Neuron (in vitro differentiated cells): ENCODE data around the gene HSPD1.

Experiments used
- H2AFZ ChIP-seq: one replicate; pipeline ENCODE4 v1.6.1; 2013; ENCODE audit warnings: low read depth, mild to moderate bottlenecking, inconsistent platforms, low read length, moderate library complexity
- H3K27me3 ChIP-seq: one replicate; pipeline ENCODE4 v1.6.1; 2013; ENCODE audit warnings: low read length; ENCODE audit not compliant: insufficient read depth
- H3K36me3 ChIP-seq: one replicate; pipeline ENCODE4 v1.6.1; 2013; ENCODE audit warnings: low read length; ENCODE audit not compliant: insufficient read depth
- H3K4me1 ChIP-seq: one replicate; pipeline ENCODE4 v1.6.1; 2013; ENCODE audit warnings: low read length; ENCODE audit not compliant: insufficient read depth
- H3K4me3 ChIP-seq: 2 replicates; pipeline ENCODE4 v1.5.1; 2013; ENCODE audit warnings: mild to moderate bottlenecking, low read length, moderate library complexity
- H3K9me3 ChIP-seq: one replicate; pipeline ENCODE4 v1.6.1; 2013; ENCODE audit warnings: low read length

HSPD1 gene

GRCh38 chr2:197446844-197447243 is 52.8 kb downstream of the HSPD1 start:
- Histone ChIP-seq H2AFZ (no peak overlapping the region), H3K9me3 (no peaks in the 10 kb centered on the region), H3K4me1 (no peaks in the 10 kb centered on the region)

GRCh38 chr2:197445746-197446145 is 53.9 kb downstream of the HSPD1 start:
- Histone ChIP-seq H3K9me3 (no peaks in the 10 kb centered on the region), H3K27me3 (no peaks in the 10 kb centered on the region), H3K4me3 (no peak overlapping the region), H3K36me3 (no peaks in the 10 kb centered on the region), H3K4me1 (no peaks in the 10 kb centered on the region), H2AFZ (no peak overlapping the region)

More at GRCh38 chr2:197446844-197447243, 52.8 kb downstream of the HSPD1 start:
- Histone ChIP-seq H3K4me3 (no peak overlapping the region), H3K36me3 (no peaks in the 10 kb centered on the region), H3K27me3 (no peaks in the 10 kb centered on the region)

DNA sequence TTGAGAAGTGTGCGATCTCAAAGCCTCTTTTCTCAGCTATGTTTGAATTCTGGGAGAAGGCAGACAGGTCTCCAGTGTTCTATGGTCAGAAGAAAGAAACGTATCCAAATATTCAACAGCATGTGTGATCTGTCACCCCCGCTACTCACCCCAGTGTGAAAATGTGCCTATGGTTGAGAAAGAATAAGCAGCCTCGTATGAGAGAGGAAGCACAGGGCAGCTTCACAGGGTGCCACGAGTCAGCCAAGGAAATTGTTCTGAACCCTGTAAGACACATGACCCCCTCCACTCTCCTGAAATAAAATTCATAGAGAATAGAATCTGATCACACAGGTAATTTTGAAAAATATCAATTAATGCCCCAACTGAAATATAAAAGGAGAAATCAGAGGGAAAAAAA is 56.8 kb downstream of the HSPD1 start:
- no peaks in the 10 kb centered on the region for H3K27me3 ChIP-seq
- H3K4me3 ChIP-seq: no peak overlapping the region
- no peaks in the 10 kb centered on the region for H3K4me1 ChIP-seq
- H3K36me3 ChIP-seq: no peaks in the 10 kb centered on the region
- H3K9me3 ChIP-seq: no peaks in the 10 kb centered on the region
- no peak overlapping the region for H2AFZ ChIP-seq

- no peaks in the 10 kb centered on the region for H3K9me3 ChIP-seq
- peaks cover 16% of the 10 kb centered on the region for H3K4me1 ChIP-seq
- H3K36me3 ChIP-seq: no peaks in the 10 kb centered on the region
- H3K4me3 ChIP-seq: no peak overlapping the region
- no peaks in the 10 kb centered on the region for H3K27me3 ChIP-seq
- no peak overlapping the region for H2AFZ ChIP-seq
Observed at GRCh38 chr2:197437380-197437779, 62.3 kb downstream of the HSPD1 start.
